CD14-positive monocyte (primary cell): Measurements from ENCODE around the gene ANO2. TPM values are rescaled to one million over a fixed set of nuclear protein-coding genes. Genes with fewer than 3 reads are reported as not detected.

ENCODE experiments used
- DNase-seq, 3 donors: peaks; one replicate each; pipeline ENCODE4 v3.0.0-alpha.2; 2011 to 2022
- H2AFZ ChIP-seq: 2 replicates; pipeline ENCODE4 v1.6.0; 2012; ENCODE audit warnings: mild to moderate bottlenecking, low read depth, low read length, inconsistent platforms; ENCODE audit not compliant: insufficient read depth, poor library complexity, severe bottlenecking
- H3K27ac ChIP-seq, 2 donors: 1 replicate in 1 of 2; 2 replicates in 1 of 2; pipeline ENCODE4 v1.5.1; 2012 to 2013; ENCODE audit warnings: low read length in 2 of 2, control low read depth in 1 of 2, inconsistent platforms in 1 of 2, low read depth in 1 of 2, mild to moderate bottlenecking in 1 of 2
- H3K27me3 ChIP-seq, 2 donors: one replicate each; pipeline versions ENCODE4 v1.6.0 to v1.6.1; 2011 to 2013; ENCODE audit warnings: low read length in 2 of 2; ENCODE audit not compliant: control insufficient read depth in 2 of 2, insufficient read depth in 2 of 2
- H3K36me3 ChIP-seq, 2 donors: replicated peaks in 1 of 2; 1 replicate in 1 of 2; 2 replicates in 1 of 2; pipeline versions ENCODE4 v1.5.1 to v1.6.1; 2012 to 2013; ENCODE audit warnings: low read length in 2 of 2, control low read depth in 1 of 2, inconsistent platforms in 1 of 2, mild to moderate bottlenecking in 1 of 2; ENCODE audit not compliant: insufficient read depth in 2 of 2, control insufficient read depth in 1 of 2
- H3K4me1 ChIP-seq, 2 donors: 1 replicate in 1 of 2; 2 replicates in 1 of 2; pipeline versions ENCODE4 v1.5.1 to v1.6.1; 2012 to 2013; ENCODE audit warnings: low read length in 2 of 2, control low read depth in 1 of 2, inconsistent platforms in 1 of 2, mild to moderate bottlenecking in 1 of 2, moderate library complexity in 1 of 2; ENCODE audit not compliant: insufficient read depth in 2 of 2, control insufficient read depth in 1 of 2
- H3K4me2 ChIP-seq: replicated peaks from 2 replicates; pipeline ENCODE3; 2012; ENCODE audit warnings: low read length, moderate library complexity, mild to moderate bottlenecking; ENCODE audit not compliant: poor library complexity, severe bottlenecking; ENCODE audit errors: extremely low read depth
- H3K4me3 ChIP-seq, 3 experiments: fragments of 200-600 bp in 1 of 3; sonication (generic) in 1 of 3; replicated peaks in 1 of 3; 1 replicate in 2 of 3; 2 replicates in 1 of 3; pipeline ENCODE4 v1.5.1; 2011 to 2013; ENCODE audit warnings: low read length in 3 of 3, mild to moderate bottlenecking in 3 of 3, control low read depth in 2 of 3, low read depth in 2 of 3, inconsistent platforms in 1 of 3, moderate library complexity in 1 of 3
- H3K79me2 ChIP-seq: 2 replicates; pipeline ENCODE4 v1.6.0; 2012; ENCODE audit warnings: mild to moderate bottlenecking, control low read depth, inconsistent platforms, low read length, moderate library complexity; ENCODE audit not compliant: insufficient read depth
- H3K9ac ChIP-seq: 2 replicates; pipeline ENCODE4 v1.6.0; 2017; ENCODE audit warnings: low read length, mild to moderate bottlenecking; ENCODE audit not compliant: insufficient read depth, poor library complexity, severe bottlenecking
- H3K9me3 ChIP-seq, 2 donors: replicated peaks in 1 of 2; 1 replicate in 1 of 2; 2 replicates in 1 of 2; pipeline versions ENCODE4 v1.5.1 to v1.6.1; 2012 to 2013; ENCODE audit warnings: low read length in 2 of 2, control low read depth in 1 of 2; ENCODE audit not compliant: control insufficient read depth in 1 of 2, insufficient read depth in 1 of 2
- H4K20me1 ChIP-seq: 2 replicates; pipeline ENCODE4 v1.6.0; 2012; ENCODE audit warnings: mild to moderate bottlenecking, low read length, control low read depth, moderate library complexity; ENCODE audit not compliant: insufficient read depth
- H3K27ac Mint-ChIP-seq, 7 donors: one replicate each; pipeline ENCODE4 v1.8.0; 2020; ENCODE audit warnings: mild to moderate bottlenecking in 7 of 7, mixed read lengths in 7 of 7, moderate library complexity in 6 of 7, inconsistent platforms in 2 of 7
- H3K27me3 Mint-ChIP-seq, 3 donors: one replicate each; pipeline ENCODE4 v1.8.0; 2021 to 2022; ENCODE audit warnings: low read depth in 3 of 3, mild to moderate bottlenecking in 3 of 3, mixed read lengths in 3 of 3, moderate library complexity in 3 of 3, inconsistent platforms in 1 of 3
- H3K36me3 Mint-ChIP-seq, 2 donors: one replicate each; pipeline ENCODE4 v1.8.0; 2020; ENCODE audit warnings: mixed read lengths in 2 of 2, inconsistent platforms in 1 of 2, mild to moderate bottlenecking in 1 of 2
- H3K4me1 Mint-ChIP-seq: one replicate; pipeline ENCODE4 v1.8.0; 2020; ENCODE audit warnings: mild to moderate bottlenecking, mixed read lengths
- H3K4me3 Mint-ChIP-seq, 2 donors: one replicate each; pipeline ENCODE4 v1.8.0; 2020; ENCODE audit warnings: mild to moderate bottlenecking in 2 of 2, mixed read lengths in 2 of 2, moderate library complexity in 1 of 2
- H3K9me3 Mint-ChIP-seq, 7 donors: one replicate each; pipeline ENCODE4 v1.8.0; 2020 to 2022; ENCODE audit warnings: mixed read lengths in 7 of 7, mild to moderate bottlenecking in 6 of 7, moderate library complexity in 6 of 7, inconsistent platforms in 2 of 7
- CTCF ChIP-seq: fragments of 200-600 bp; IDR thresholded peaks from one replicate; pipeline ENCODE4 v1.8.0; 2022; ENCODE audit warnings: antibody characterized with exemption, mild to moderate bottlenecking
- WGBS: methylation state at CpG from one replicate; pipeline ENCODE4 v1.1.5; 2013; ENCODE audit warnings: missing lambda C conversion rate; ENCODE audit not compliant: insufficient coverage; 5-methylcytosine and 5-hydroxymethylcytosine counted together
- intact Hi-C, 2 donors: fragments of 100-400 bp; cut with micrococcal nuclease; formaldehyde crosslinking; loops; one replicate each; pipeline versions ENCODE4 v1.15.0 to v1.15.1; 2023
- polyA plus RNA-seq, 3 donors: library from polyadenylated mRNA; depleted of rRNA in 1 of 3; unstranded in 2 of 3; stranded (reverse) in 1 of 3; fragments of 300-500 nt in 2 of 3; fragments of >200 nt in 1 of 3; fragmentation: Illumina TruSeq in 2 of 3; gene quantifications; 1 replicate in 2 of 3; 2 replicates in 1 of 3; pipeline ENCODE4 v1.2.3, GENCODE V29; 2012 to 2021

ANO2 gene
- polyA plus RNA-seq, 3 donors: not detected

- no peak for TF ChIP-seq CTCF
- Histone ChIP-seq H3K27me3 (no peaks in the 10 kb centered on the region), H3K4me1 (no peaks in the 10 kb centered on the region), H2AFZ (no peak overlapping the region), H4K20me1 (no peaks in the 10 kb centered on the region), H3K27ac (no peak overlapping the region), H3K79me2 (no peaks in the 10 kb centered on the region), H3K4me3 (no peak overlapping the region), H3K9me3 (no peaks in the 10 kb centered on the region), H3K36me3 (no peaks in the 10 kb centered on the region), H3K9ac (no peak overlapping the region), H3K4me2 (no peak overlapping the region)
- Mint-ChIP-seq H3K4me3 (no peak overlapping the region), H3K9me3 (peaks cover 0 to 3% (median 0%) of the 10 kb centered on the region in 7 donors), H3K27me3 (peaks cover 0 to 10% (median 3%) of the 10 kb centered on the region in 3 donors), H3K4me1 (no peaks in the 10 kb centered on the region), H3K27ac (no peak overlapping the region), H3K36me3 (no peaks in the 10 kb centered on the region)
- DNase-seq: no peak
- 89% methylated on average over 7 of the region's 15 CpGs for WGBS
- intact Hi-C loops: no loop called here
These were observed 22.8 kb downstream of the ANO2 start for GRCh38 chr12:5921966-5922899.

- H3K27ac ChIP-seq: no peak overlapping the region
- WGBS: 95% methylated on average over 25 of the region's 25 CpGs
- TF ChIP-seq CTCF: no peak
- Mint-ChIP-seq H3K4me3 (no peak overlapping the region), H3K4me1 (no peaks in the 10 kb centered on the region), H3K36me3 (no peaks in the 10 kb centered on the region), H3K27me3 (peaks cover 0 to 6% (median 3%) of the 10 kb centered on the region in 3 donors), H3K9me3 (peaks cover 0 to 3% (median 0%) of the 10 kb centered on the region in 7 donors), H3K27ac (no peak overlapping the region)
- H4K20me1 ChIP-seq: no peaks in the 10 kb centered on the region
- H3K4me3 ChIP-seq: no peak overlapping the region
- H3K27me3 ChIP-seq: no peaks in the 10 kb centered on the region
- no peaks in the 10 kb centered on the region for H3K9me3 ChIP-seq
- H2AFZ ChIP-seq: no peak overlapping the region
- no peaks in the 10 kb centered on the region for H3K36me3 ChIP-seq
- no peak for DNase-seq
- H3K9ac ChIP-seq: no peak overlapping the region
- intact Hi-C loops: no loop called here
- no peaks in the 10 kb centered on the region for H3K4me1 ChIP-seq
- H3K4me2 ChIP-seq: no peak overlapping the region
- H3K79me2 ChIP-seq: no peaks in the 10 kb centered on the region
These were observed 23.8 kb downstream of the ANO2 start for GRCh38 chr12:5921027-5921909.
